Measurements from ENCODE around the gene PHLPP1.

PHLPP1 gene

DNA sequence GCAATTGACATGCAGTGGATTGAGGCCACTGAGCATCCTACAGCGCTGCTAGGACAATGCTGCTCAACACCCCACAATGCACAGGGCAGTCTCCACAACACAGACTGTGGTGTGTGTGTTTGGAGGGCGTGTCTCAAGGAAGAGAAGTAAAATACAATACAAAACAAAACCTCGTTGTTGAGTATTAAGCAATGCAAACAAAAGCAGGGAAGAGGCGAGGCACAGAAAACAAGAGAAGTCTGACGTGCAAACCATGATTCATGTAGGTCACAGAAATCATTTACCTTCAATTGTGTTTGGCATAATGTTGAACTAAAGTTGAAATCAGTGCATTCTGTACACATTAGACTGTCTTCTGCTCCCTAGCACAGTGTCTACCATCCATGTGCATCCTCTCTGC lies 260.9 kb downstream of the PHLPP1 start:
- in situ Hi-C loops (cut with MboI; ENCODE audit: low pct_unique_long_range_greater_than_20kb, low sequenced_read_pairs, unreplicated experiment): loop anchor here (25.0 kb wide), 1 partner anchor 364 kb away; no protein-coding TSS in a partner anchor
- TF ChIP-seq, protein P1, sequence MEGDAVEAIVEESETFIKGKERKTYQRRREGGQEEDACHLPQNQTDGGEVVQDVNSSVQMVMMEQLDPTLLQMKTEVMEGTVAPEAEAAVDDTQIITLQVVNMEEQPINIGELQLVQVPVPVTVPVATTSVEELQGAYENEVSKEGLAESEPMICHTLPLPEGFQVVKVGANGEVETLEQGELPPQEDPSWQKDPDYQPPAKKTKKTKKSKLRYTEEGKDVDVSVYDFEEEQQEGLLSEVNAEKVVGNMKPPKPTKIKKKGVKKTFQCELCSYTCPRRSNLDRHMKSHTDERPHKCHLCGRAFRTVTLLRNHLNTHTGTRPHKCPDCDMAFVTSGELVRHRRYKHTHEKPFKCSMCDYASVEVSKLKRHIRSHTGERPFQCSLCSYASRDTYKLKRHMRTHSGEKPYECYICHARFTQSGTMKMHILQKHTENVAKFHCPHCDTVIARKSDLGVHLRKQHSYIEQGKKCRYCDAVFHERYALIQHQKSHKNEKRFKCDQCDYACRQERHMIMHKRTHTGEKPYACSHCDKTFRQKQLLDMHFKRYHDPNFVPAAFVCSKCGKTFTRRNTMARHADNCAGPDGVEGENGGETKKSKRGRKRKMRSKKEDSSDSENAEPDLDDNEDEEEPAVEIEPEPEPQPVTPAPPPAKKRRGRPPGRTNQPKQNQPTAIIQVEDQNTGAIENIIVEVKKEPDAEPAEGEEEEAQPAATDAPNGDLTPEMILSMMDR (IDR thresholded peaks at IDR 0.05; ENCODE audit: extremely low read depth, insufficient read depth, missing control alignments): no peak
- no peak for DNase-seq (ENCODE audit: low spot score)

GRCh38 chr18:62977512-62977911 lies 262.2 kb downstream of the PHLPP1 start:
- TF ChIP-seq, protein P1 (IDR thresholded peaks at IDR 0.05; ENCODE audit: extremely low read depth, insufficient read depth, missing control alignments): no peak
- in situ Hi-C loops (cut with MboI; ENCODE audit: low pct_unique_long_range_greater_than_20kb, low sequenced_read_pairs, unreplicated experiment): loop anchor here (25.0 kb wide), 1 partner anchor 365 kb away; no protein-coding TSS in a partner anchor
- DNase-seq (ENCODE audit: low spot score): no peak

DNA sequence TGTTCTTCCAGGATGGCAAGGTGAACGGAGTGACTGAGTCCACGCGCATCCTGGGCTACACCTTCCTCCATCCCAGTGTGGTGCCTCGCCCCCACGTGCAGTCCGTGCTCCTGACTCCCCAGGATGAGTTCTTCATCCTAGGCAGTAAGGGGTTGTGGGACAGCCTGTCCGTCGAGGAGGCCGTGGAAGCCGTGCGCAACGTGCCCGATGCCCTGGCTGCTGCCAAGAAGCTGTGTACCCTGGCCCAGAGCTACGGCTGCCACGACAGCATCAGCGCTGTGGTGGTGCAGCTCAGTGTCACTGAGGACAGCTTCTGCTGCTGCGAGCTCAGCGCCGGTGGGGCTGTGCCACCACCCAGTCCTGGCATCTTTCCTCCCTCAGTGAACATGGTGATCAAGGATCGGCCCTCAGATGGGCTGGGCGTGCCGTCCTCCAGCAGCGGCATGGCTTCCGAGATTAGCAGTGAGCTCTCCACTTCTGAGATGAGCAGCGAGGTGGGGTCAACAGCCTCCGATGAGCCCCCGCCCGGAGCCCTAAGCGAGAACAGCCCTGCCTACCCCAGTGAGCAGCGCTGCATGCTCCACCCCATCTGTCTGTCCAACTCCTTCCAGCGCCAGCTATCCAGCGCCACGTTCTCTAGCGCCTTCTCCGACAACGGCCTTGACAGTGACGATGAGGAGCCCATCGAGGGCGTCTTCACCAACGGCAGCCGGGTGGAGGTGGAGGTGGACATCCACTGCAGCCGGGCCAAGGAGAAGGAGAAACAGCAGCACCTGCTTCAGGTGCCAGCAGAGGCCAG lies 263.1 kb downstream of the PHLPP1 start:
- TF ChIP-seq, protein P1 (IDR thresholded peaks at IDR 0.05; ENCODE audit: extremely low read depth, insufficient read depth, missing control alignments): no peak
- DNase-seq (ENCODE audit: low spot score): no peak
- in situ Hi-C loops (cut with MboI; ENCODE audit: low pct_unique_long_range_greater_than_20kb, low sequenced_read_pairs, unreplicated experiment): loop anchor here (25.0 kb wide), 1 partner anchor 366 kb away; no protein-coding TSS in a partner anchor

DNA sequence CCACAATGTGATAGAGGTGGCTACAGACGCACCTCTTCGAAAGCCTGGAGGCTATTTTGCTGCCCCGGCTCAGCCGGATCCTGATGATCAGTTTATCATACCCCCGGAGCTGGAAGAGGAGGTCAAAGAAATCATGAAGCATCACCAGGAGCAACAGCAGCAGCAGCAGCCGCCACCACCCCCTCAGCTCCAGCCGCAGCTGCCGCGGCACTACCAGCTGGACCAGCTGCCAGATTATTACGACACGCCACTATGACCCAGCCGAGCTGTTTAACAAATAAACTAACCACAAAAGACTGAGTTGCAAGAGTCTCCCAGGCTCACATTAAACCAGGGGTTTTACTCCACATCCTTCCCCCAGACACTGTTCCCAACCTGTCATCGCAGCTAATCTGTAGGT lies 263.8 kb downstream of the PHLPP1 start:
- TF ChIP-seq, protein P1 (IDR thresholded peaks at IDR 0.05; ENCODE audit: extremely low read depth, insufficient read depth, missing control alignments): no peak
- in situ Hi-C loops (cut with MboI; ENCODE audit: low pct_unique_long_range_greater_than_20kb, low sequenced_read_pairs, unreplicated experiment): loop anchor here (25.0 kb wide), 1 partner anchor 367 kb away; no protein-coding TSS in a partner anchor
- no peak for DNase-seq (ENCODE audit: low spot score)

DNA sequence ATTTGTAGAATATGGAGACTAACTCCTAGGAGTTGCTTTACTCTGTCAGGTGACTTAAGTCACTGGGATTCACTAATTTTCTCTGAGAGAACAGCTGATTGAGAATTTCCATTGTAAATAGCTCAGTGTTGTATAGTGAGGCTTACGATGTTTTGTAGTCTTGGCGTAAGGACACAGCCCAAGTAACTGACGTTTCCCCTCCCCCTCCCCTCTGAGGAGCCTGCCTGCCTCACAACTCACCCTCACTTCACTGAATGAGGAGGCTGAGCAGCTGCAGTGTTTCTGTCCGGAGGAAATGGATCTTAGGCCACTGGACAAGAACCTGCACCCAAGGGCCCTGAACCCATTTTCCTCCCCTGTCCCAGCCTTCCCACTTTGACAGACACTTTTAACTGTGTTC lies 264.6 kb downstream of the PHLPP1 start:
- in situ Hi-C loops (cut with MboI; ENCODE audit: low pct_unique_long_range_greater_than_20kb, low sequenced_read_pairs, unreplicated experiment): loop anchor here (25.0 kb wide), 1 partner anchor 368 kb away; no protein-coding TSS in a partner anchor

GRCh38 chr18:62981566-62981965 lies 266.2 kb downstream of the PHLPP1 start:
- in situ Hi-C loops (cut with MboI; ENCODE audit: low pct_unique_long_range_greater_than_20kb, low sequenced_read_pairs, unreplicated experiment): loop anchor here (25.0 kb wide), 1 partner anchor 369 kb away; no protein-coding TSS in a partner anchor
- TF ChIP-seq, protein P1 (IDR thresholded peaks at IDR 0.05; ENCODE audit: extremely low read depth, insufficient read depth, missing control alignments): no peak
- no peak for DNase-seq (ENCODE audit: low spot score)

More for the DNA sequence above, 264.6 kb downstream of the PHLPP1 start:
- TF ChIP-seq, protein P1 (IDR thresholded peaks at IDR 0.05; ENCODE audit: extremely low read depth, insufficient read depth, missing control alignments): no peak
- no peak for DNase-seq (ENCODE audit: low spot score)
